Measurements from ENCODE around the gene TMEM214. TPM values are rescaled to one million over a fixed set of nuclear protein-coding genes. Genes with fewer than 3 reads are reported as not detected.

The TMEM214 gene
- total RNA-seq, 1 donor from 2014 or later: 55.3 TPM

DNA sequence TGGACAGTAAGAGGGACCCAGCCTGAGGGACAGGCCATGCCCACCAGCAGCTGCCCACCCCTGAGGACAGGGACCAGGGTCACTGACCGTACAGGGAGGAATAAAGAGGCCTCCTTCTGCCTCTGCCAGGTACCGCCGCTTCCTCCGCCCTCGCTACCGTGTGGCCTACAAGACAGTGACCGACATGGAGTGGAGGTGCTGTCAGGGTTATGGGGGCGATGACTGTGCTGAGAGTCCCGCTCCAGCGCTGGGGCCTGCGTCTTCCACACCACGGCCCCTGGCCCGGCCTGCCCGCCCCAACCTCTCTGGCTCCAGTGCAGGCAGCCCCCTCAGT lies 47.8 kb downstream of the TMEM214 start:
- Mint-ChIP-seq H3K9me3 (ENCODE audit: unreplicated experiment) (no peaks in the 10 kb centered on the region), H3K4me1 (ENCODE audit: unreplicated experiment) (peaks cover 21% of the 10 kb centered on the region), H3K27me3 (ENCODE audit: unreplicated experiment) (peaks cover 20% of the 10 kb centered on the region), H3K36me3 (ENCODE audit: low read depth, unreplicated experiment) (peaks cover 3% of the 10 kb centered on the region), H3K4me3 (ENCODE audit: unreplicated experiment) (peak overlapping the region; percentile 31), H3K27ac (ENCODE audit: unreplicated experiment) (no peak overlapping the region)
- DNase-seq (ENCODE audit: low spot score): no peak
- TF ChIP-seq CTCF (IDR thresholded peaks at IDR 0.05; ENCODE audit: unreplicated experiment): no peak

GRCh38 chr2:27081984-27082772 lies 49.4 kb downstream of the TMEM214 start:
- Mint-ChIP-seq H3K4me3 (ENCODE audit: unreplicated experiment) (no peak overlapping the region), H3K4me1 (ENCODE audit: unreplicated experiment) (peaks cover 13% of the 10 kb centered on the region), H3K9me3 (ENCODE audit: unreplicated experiment) (no peaks in the 10 kb centered on the region), H3K27me3 (ENCODE audit: unreplicated experiment) (peaks cover 20% of the 10 kb centered on the region), H3K36me3 (ENCODE audit: low read depth, unreplicated experiment) (no peaks in the 10 kb centered on the region), H3K27ac (ENCODE audit: unreplicated experiment) (no peak overlapping the region)
- no peak for TF ChIP-seq CTCF (IDR thresholded peaks at IDR 0.05; ENCODE audit: unreplicated experiment)
- DNase-seq (ENCODE audit: low spot score): no peak

GRCh38 chr2:27082773-27083409 lies 50.1 kb downstream of the TMEM214 start:
- no peak for DNase-seq (ENCODE audit: low spot score)
- Mint-ChIP-seq H3K4me3 (ENCODE audit: unreplicated experiment) (no peak overlapping the region), H3K36me3 (ENCODE audit: low read depth, unreplicated experiment) (no peaks in the 10 kb centered on the region), H3K4me1 (ENCODE audit: unreplicated experiment) (peaks cover 13% of the 10 kb centered on the region), H3K27ac (ENCODE audit: unreplicated experiment) (no peak overlapping the region), H3K27me3 (ENCODE audit: unreplicated experiment) (peaks cover 15% of the 10 kb centered on the region), H3K9me3 (ENCODE audit: unreplicated experiment) (no peaks in the 10 kb centered on the region)
- no peak for TF ChIP-seq CTCF (IDR thresholded peaks at IDR 0.05; ENCODE audit: unreplicated experiment)

GRCh38 chr2:27083410-27084296 lies 50.9 kb downstream of the TMEM214 start:
- H3K27me3 Mint-ChIP-seq (ENCODE audit: unreplicated experiment): peaks cover 15% of the 10 kb centered on the region
- H3K4me1 Mint-ChIP-seq (ENCODE audit: unreplicated experiment): peaks cover 13% of the 10 kb centered on the region
- TF ChIP-seq CTCF (IDR thresholded peaks at IDR 0.05; ENCODE audit: unreplicated experiment): no peak
- H3K4me3 Mint-ChIP-seq (ENCODE audit: unreplicated experiment): no peak overlapping the region
- DNase-seq (ENCODE audit: low spot score): no peak
- H3K27ac Mint-ChIP-seq (ENCODE audit: unreplicated experiment): no peak overlapping the region
- H3K36me3 Mint-ChIP-seq (ENCODE audit: low read depth, unreplicated experiment): no peaks in the 10 kb centered on the region
- no peaks in the 10 kb centered on the region for H3K9me3 Mint-ChIP-seq (ENCODE audit: unreplicated experiment)
